Mucosa of rectum (tissue), 2 donors: ENCODE data around the gene SLC5A7.

ENCODE experiments used
- H3K27ac ChIP-seq, 2 donors: one replicate each; pipeline ENCODE4 v1.7.0; 2013; ENCODE audit warnings: inconsistent platforms in 2 of 2, low read depth in 2 of 2, low read length in 2 of 2
- H3K27me3 ChIP-seq, 2 donors: one replicate each; pipeline ENCODE4 v1.7.0; 2013; ENCODE audit warnings: low read length in 2 of 2; ENCODE audit not compliant: control insufficient read depth in 2 of 2, insufficient read depth in 2 of 2
- H3K36me3 ChIP-seq, 2 donors: one replicate each; pipeline ENCODE4 v1.7.0; 2013; ENCODE audit warnings: low read length in 2 of 2; ENCODE audit not compliant: control insufficient read depth in 2 of 2, insufficient read depth in 2 of 2
- H3K4me1 ChIP-seq, 2 donors: one replicate each; pipeline ENCODE4 v1.7.0; 2013; ENCODE audit warnings: low read length in 2 of 2, mild to moderate bottlenecking in 1 of 2; ENCODE audit not compliant: control insufficient read depth in 2 of 2, insufficient read depth in 2 of 2
- H3K4me3 ChIP-seq, 2 donors: one replicate each; pipeline ENCODE4 v1.7.0; 2013; ENCODE audit warnings: low read length in 2 of 2
- H3K9ac ChIP-seq, 2 donors: one replicate each; pipeline ENCODE4 v1.7.0; 2013; ENCODE audit warnings: low read length in 2 of 2, low read depth in 1 of 2, mild to moderate bottlenecking in 1 of 2
- H3K9me3 ChIP-seq, 2 donors: one replicate each; pipeline ENCODE4 v1.7.0; 2013; ENCODE audit warnings: low read length in 2 of 2; ENCODE audit not compliant: control insufficient read depth in 2 of 2
- donor health status: healthy.
- donor health status: Normal muscosa, but diverticular disease.

The SLC5A7 gene

DNA sequence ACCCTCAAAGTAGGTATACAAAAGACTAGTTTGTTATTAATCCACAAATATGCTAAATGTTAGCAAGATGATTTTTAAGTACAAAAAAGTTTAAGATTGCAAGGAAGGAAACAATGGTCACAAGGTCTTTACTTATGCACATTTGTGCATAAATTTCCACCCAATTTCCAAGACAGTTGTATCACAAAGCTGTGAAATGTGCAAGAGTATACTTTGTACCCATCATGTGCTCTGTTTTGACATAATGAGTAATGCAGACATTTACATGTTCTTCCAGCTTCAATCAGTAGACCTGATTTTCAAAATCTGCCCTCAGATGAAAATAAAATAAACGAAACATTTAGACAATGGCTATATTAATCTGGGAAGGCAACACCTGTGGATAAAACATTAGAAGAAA is 27.0 kb downstream of the SLC5A7 start:
- Histone ChIP-seq H3K9ac (no peak overlapping the region), H3K36me3 (no peaks in the 10 kb centered on the region), H3K4me3 (no peak overlapping the region), H3K4me1 (no peaks in the 10 kb centered on the region), H3K9me3 (no peaks in the 10 kb centered on the region), H3K27ac (no peak overlapping the region), H3K27me3 (no peaks in the 10 kb centered on the region)

DNA sequence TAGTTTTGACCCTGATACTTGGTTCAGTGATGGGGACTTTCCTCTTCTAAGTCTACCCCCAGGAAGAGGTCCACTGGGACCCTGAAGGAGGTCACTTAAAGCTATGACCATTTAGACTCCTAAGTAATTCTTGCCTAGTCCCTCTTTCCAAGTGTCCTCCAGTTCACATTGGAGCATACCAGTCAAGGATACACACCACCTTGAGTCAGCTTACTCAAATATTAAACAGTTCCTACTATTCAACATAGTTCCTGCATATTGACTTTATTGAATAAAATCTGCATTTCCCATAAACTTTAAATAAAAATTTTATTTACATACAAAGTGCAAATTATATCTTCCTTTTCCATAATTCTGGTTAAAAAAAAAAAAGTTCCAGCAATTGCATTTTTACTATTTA is 36.3 kb downstream of the SLC5A7 start:
- H3K4me1 ChIP-seq: no peaks in the 10 kb centered on the region
- no peak overlapping the region for H3K27ac ChIP-seq
- no peak overlapping the region for H3K9ac ChIP-seq
- no peaks in the 10 kb centered on the region for H3K27me3 ChIP-seq
- H3K36me3 ChIP-seq: no peaks in the 10 kb centered on the region
- H3K9me3 ChIP-seq: no peaks in the 10 kb centered on the region
- H3K4me3 ChIP-seq: no peak overlapping the region

DNA sequence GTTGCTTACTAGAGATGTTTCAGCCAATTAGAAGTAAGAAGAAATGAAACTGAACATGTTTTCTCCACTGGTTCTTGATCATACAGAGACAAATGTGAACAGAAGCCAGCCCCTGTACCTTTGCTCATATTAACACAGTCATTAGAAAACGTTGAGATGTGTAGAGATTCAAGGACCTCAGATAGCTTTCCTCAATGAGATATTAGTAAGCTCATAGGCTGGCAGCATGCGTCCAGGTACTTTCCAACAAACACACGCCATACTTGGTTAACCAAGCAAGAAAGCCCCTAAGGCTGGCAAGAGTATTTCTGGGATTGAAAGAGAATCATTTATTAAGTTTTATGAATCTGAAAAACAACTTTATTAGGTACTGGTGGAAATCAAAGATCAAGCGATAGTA is 37.5 kb downstream of the SLC5A7 start:
- no peak overlapping the region for H3K9ac ChIP-seq
- H3K9me3 ChIP-seq: no peaks in the 10 kb centered on the region
- H3K36me3 ChIP-seq: no peaks in the 10 kb centered on the region
- no peak overlapping the region for H3K4me3 ChIP-seq
- H3K27me3 ChIP-seq: no peaks in the 10 kb centered on the region
- no peak overlapping the region for H3K27ac ChIP-seq
- H3K4me1 ChIP-seq: no peaks in the 10 kb centered on the region

DNA sequence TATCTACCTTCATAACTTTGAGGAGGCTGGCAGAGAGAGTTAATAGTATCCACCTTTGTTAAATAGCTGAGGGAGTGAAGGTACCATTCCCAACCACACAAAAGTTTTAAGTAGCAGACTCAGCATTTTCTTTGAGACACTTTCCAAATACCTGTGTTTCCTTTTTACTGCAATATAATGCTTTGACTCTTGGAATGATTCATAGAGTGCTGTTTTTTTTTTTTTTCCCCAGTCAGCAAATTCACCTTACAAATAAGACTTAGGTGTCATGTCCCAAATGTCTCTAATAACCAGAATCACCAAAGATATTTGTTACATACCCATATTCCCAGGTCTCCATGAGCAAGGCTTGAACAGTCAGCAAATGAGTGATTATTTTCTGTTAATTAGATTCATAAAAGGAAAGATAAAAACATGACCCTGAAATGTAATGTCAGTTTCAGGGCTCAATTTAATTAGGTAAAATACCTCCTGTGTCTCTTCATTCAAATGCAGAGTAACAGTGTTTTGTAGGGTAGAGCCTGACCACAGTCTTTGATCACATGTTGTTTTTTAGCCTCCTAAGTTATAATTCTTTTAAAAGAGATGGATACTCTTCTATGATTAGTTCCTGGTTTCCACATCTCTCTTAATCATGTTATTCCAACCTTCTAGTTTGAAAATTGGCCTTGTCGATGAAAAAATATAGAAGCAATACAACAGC is 39.9 kb downstream of the SLC5A7 start:
- no peaks in the 10 kb centered on the region for H3K27me3 ChIP-seq
- no peak overlapping the region for H3K9ac ChIP-seq
- no peak overlapping the region for H3K4me3 ChIP-seq
- H3K36me3 ChIP-seq: no peaks in the 10 kb centered on the region
- no peak overlapping the region for H3K27ac ChIP-seq
- H3K9me3 ChIP-seq: no peaks in the 10 kb centered on the region
- no peaks in the 10 kb centered on the region for H3K4me1 ChIP-seq

DNA sequence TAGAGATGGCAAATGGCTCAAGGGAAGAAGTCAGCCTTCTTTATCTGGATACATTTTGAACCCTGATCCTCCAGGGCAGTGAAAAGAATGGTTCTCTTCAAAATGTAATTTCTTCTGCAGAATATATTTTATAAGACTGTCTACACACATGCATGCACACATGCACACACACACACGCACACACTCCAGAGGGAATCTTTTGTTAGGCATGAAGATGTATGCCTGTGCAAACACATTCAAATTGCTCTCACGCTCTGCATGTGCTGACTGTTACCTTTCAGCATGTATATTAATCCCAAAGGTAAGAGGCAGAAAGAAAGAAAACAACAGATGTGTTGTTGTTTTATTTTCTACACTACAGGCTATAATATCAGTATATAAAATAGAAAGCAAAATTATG is 43.2 kb downstream of the SLC5A7 start:
- H3K4me3 ChIP-seq: no peak overlapping the region

GRCh38 chr2:108029912-108030311 is 43.6 kb downstream of the SLC5A7 start:
- H3K36me3 ChIP-seq: no peaks in the 10 kb centered on the region
- H3K4me3 ChIP-seq: no peak overlapping the region
- no peaks in the 10 kb centered on the region for H3K27me3 ChIP-seq
- no peak overlapping the region for H3K27ac ChIP-seq
- no peaks in the 10 kb centered on the region for H3K4me1 ChIP-seq
- H3K9ac ChIP-seq: no peak overlapping the region
- no peaks in the 10 kb centered on the region for H3K9me3 ChIP-seq

More for the DNA sequence above, 43.2 kb downstream of the SLC5A7 start:
- Histone ChIP-seq H3K9me3 (no peaks in the 10 kb centered on the region), H3K4me1 (no peaks in the 10 kb centered on the region), H3K27me3 (no peaks in the 10 kb centered on the region), H3K9ac (no peak overlapping the region), H3K27ac (no peak overlapping the region), H3K36me3 (no peaks in the 10 kb centered on the region)

- Histone ChIP-seq H3K4me3 (no peak overlapping the region), H3K36me3 (no peaks in the 10 kb centered on the region), H3K9me3 (no peaks in the 10 kb centered on the region), H3K9ac (no peak overlapping the region), H3K27me3 (no peaks in the 10 kb centered on the region), H3K4me1 (no peaks in the 10 kb centered on the region), H3K27ac (no peak overlapping the region)
Observed at GRCh38 chr2:108031471-108031941, 45.2 kb downstream of the SLC5A7 start.

GRCh38 chr2:108034843-108035242 is 48.5 kb downstream of the SLC5A7 start:
- no peak overlapping the region for H3K9ac ChIP-seq
- no peaks in the 10 kb centered on the region for H3K36me3 ChIP-seq
- H3K4me1 ChIP-seq: no peaks in the 10 kb centered on the region
- H3K4me3 ChIP-seq: no peak overlapping the region
- H3K27ac ChIP-seq: no peak overlapping the region
- H3K27me3 ChIP-seq: no peaks in the 10 kb centered on the region
- H3K9me3 ChIP-seq: no peaks in the 10 kb centered on the region

DNA sequence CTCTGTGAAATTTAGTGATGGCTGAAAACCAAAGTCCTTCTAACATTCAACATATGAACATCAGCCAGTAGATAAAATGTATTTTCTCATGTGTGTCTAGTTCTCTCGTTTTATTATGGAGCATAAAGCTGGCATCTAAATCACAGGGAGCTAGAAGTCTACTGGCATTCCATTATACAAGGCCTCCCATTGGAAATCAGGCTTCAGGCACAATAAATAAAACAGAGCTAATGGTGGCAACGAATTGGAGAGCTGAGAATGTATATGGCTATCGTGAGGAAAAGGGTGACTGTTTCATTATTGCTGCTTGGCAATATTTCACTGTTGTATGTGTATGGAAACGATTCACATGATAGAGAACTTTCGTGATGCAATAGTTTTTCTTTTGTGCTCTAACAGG is 62.4 kb downstream of the SLC5A7 start:
- no peaks in the 10 kb centered on the region for H3K27me3 ChIP-seq
- no peak overlapping the region for H3K9ac ChIP-seq
- H3K4me3 ChIP-seq: no peak overlapping the region
- H3K9me3 ChIP-seq: no peaks in the 10 kb centered on the region
- H3K27ac ChIP-seq: no peak overlapping the region
- no peaks in the 10 kb centered on the region for H3K4me1 ChIP-seq
- H3K36me3 ChIP-seq: no peaks in the 10 kb centered on the region

- H3K9ac ChIP-seq: no peak overlapping the region
- H3K36me3 ChIP-seq: no peaks in the 10 kb centered on the region
- no peaks in the 10 kb centered on the region for H3K4me1 ChIP-seq
- H3K9me3 ChIP-seq: no peaks in the 10 kb centered on the region
- H3K27ac ChIP-seq: no peak overlapping the region
- H3K4me3 ChIP-seq: no peak overlapping the region
- no peaks in the 10 kb centered on the region for H3K27me3 ChIP-seq
Observed at GRCh38 chr2:108058576-108059137, 72.3 kb downstream of the SLC5A7 start.
